Anterior cingulate cortex (tissue), 58 donors: ENCODE results near the gene DNAJC7.
"Not testable (repeated sequence)": the region's sequence is repeated elsewhere in the genome, so short reads cannot be mapped to it uniquely, and the experiment has no call there.

ENCODE experiments used
- DNase-seq, 58 donors: peaks; one replicate each; lab custom pipeline; 2025; lab: John Stamatoyannopoulos, UW

The DNAJC7 gene

GRCh38 chr17:41962768-41963434 is 54.3 kb downstream of the DNAJC7 start:
- DNase-seq, result peak in 56 of 58 donors; percentile 13 to 85 (median 64)

GRCh38 chr17:41962111-41962510 is 55.1 kb downstream of the DNAJC7 start:
- no peak for DNase-seq

DNA sequence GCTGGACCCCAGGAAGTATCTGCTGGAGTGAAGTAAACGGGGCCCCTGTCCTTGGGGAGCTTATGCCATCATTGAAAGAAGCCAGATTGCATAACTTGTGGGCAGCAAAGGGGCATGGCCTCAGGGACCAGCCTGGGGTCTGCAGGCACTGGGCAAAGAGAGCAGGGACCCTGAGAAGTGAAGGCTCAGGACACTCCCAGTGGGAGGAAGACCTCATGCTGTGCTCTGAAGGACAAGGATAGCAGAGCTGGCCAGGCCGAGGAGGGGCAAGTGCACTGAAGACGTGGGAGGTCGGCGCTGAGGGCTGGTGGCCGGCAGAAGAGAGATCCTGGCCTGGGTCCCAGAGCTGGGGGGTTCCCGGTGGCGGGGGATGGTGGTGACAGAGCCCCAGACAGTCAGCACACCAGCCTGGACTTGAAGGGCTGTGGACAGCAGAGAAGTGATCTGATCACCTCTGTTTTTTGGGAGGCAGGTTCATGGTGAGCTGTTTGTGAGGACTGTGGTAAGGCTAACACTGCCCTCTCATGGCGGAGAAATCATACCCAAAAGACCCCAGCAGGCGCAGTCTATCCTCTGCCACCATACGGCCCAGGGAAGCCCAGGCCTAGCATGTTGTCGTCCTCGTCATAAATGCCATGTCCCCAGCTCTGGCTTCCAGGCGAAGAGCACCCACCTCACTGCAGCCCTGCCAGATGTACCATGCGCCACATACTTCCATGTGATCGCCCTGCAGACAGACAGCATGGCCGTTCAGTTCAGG is 57.7 kb downstream of the DNAJC7 start:
- peak in 10 of 58 donors; percentile 9 to 51 (median 32) for DNase-seq

- no peak for DNase-seq
Observed at GRCh38 chr17:41959030-41959335, 58.3 kb downstream of the DNAJC7 start.

- DNase-seq, result no peak
Observed at GRCh38 chr17:41957869-41958439, 59.3 kb downstream of the DNAJC7 start.

DNA sequence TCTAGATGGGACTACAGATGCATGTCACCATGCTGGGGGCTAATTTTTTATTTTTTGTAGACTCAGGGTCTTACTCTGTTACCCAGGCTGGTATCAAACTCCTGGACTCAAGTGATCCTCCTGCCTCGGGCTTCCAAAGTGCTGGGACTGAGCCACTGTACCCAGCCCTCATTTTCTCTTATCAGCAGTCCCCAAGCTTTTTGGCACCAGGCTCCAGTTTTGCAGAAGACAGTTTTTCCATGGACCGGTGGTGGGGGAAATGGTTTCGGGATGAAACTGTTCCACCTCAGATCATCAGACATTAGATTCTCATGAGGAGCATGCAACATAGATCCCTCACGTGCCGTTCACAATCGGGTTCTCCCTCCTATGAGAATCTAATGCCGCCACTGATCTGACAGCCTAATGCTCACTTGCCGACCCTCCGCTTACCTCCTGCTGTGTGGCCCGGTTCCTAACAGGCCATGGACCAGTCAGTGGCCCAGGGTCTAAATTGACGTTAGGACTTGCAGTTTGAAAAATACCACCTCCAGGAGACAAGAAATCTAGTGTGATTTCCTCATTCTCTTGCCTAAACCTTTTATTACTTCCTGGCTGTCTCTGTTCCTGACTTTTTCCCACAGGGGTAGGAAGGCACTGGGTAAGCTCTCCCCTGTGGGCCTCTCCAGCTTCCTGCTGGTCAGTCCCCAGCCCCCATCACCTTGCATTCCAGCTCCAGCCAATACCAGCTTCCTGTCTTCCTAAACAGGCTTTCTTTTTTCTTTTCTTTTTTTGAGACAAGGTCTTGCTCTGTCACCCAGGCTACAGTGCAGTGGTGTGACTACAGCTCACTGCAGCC is 60.0 kb downstream of the DNAJC7 start:
- DNase-seq, result no peak

GRCh38 chr17:41956522-41956921 is 60.7 kb downstream of the DNAJC7 start:
- DNase-seq, result no peak

DNA sequence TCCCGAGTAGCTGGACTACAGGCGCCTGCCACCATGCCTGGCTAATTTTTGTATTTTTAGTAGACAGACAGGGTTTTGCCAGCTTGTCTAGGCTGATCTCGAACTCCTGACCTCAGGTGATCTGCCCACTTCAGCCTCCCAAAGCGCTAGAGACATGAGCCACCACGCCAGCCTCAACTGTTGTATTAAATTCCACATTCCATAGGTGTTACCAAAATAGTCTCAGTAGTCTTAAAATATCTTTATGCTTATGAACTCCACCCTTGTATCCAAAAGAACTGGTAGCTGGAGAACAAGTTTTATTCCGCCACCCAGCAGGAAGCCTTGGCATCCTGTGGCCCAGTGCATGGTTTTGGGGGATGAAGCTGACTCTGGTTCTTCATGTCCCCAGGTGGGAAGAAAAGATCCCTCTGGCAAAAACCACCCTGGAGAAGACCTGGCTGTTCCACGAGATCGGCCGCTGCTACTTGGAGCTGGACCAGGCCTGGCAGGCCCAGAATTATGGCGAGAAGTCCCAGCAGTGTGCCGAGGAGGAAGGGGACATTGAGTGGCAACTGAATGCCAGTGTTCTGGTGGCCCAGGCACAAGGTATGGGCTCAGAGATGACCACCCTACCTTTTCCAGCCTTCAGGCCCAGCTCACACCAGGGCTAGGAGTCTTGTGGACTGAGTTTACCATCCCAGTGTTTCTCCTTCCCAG is 68.3 kb downstream of the DNAJC7 start:
- no peak for DNase-seq

GRCh38 chr17:41944943-41945342 is 72.3 kb downstream of the DNAJC7 start:
- DNase-seq, result no peak

GRCh38 chr17:41943492-41943891 is 73.7 kb downstream of the DNAJC7 start:
- DNase-seq, result no peak

DNA sequence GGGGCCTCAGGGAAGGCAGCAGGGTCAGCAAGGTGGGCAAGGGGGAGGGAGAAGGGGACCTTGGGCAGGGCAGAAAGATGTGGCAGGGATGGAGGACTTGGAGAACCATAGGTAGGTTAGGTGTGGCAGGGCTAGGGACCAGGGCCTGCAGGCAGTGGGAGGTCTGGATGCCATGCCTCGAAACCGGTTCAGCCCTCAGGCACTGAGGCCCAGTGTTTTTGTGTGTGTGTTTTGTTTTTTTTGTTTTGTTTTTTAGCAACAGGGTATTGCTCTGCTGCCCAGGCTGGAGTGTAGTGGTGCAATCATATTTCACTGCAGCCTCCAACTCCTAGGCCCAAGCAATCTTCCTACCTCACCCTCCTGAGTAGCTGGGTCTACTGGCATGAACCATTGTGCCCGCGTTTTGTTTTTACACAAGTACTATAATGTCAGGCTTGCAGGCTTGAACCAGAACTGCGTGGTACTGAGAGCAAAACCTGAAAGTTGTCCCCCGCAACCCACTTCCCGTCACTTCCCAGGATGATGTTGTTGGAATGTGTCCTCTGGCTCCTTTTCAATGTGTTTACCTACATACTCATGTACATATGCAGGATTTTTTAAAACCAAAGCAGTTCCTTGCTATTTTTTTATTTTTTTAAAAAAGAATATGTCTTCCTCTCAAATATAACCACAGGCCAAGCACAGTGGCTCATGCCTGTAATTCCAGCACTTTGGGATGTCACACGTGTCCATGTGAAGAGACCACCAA is 74.4 kb downstream of the DNAJC7 start:
- DNase-seq, result no peak

- no peak for DNase-seq
Observed at GRCh38 chr17:41941168-41941567, 76.1 kb downstream of the DNAJC7 start.

GRCh38 chr17:41939693-41940090 is 77.5 kb downstream of the DNAJC7 start:
- DNase-seq, result no peak

GRCh38 chr17:41939044-41939692 is 78.1 kb downstream of the DNAJC7 start:
- no peak for DNase-seq

DNA sequence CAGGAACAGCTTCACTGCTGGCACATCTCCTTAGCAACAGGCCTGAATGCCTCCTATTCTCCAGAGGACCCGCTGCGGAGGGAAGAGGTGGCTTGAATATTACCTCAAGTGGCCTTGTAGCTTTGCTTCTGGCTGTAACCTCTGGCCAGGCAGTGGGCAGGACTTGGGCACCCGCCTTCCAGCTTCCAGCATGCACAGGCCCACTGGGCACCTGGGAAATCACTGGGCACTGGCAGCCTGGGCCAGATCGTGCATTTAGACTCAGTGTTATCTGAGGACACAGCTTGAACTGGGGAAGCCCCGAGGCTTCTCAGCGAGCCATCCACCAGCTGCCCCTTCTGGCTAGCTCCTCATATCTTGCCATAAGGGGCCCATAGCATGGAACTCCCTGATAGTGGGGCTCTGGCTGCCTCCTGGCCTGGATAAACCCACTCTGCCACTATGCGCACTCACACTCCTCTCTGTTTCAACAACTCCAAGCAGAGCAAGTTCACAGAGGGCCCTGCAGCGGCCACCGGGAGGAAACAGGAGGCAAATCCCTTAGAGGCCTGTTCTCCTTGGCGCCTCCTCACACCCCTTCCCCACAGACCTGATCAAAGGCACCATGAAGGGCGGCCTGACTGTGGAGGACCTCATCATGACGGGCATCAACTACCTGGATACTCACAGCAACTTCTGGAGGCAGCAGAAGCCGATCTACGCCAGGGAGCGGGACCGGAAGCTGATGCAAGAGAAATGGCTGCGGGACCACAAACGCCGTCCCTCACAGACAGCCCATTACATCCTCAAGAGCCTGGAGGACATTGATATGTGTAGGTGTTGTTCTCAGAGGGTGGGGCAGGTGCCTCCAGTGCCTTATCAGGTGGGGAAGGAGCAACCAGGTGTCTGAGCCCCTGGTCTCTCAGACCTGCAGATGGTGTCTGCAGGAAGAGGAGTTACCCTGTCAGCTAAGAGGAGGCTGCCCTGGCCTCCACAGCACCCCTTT is 79.0 kb downstream of the DNAJC7 start:
- DNase-seq, result peak in 2 of 58 donors; percentile 5

- no peak for DNase-seq
Observed at GRCh38 chr17:41935641-41936040, 81.6 kb downstream of the DNAJC7 start.

- no peak for DNase-seq
Observed at GRCh38 chr17:41932816-41933389, 84.3 kb downstream of the DNAJC7 start.

GRCh38 chr17:41931715-41932114 is 85.5 kb downstream of the DNAJC7 start:
- DNase-seq, result not testable (repeated sequence)
